HS-27A (cell line): Measurements from ENCODE around the gene RNASE8.

Source experiments
- DNase-seq: peaks from one replicate; pipeline ENCODE4 v3.0.0-alpha.2; 2012; ENCODE audit warnings: low read depth, missing footprints

Gene RNASE8

DNA sequence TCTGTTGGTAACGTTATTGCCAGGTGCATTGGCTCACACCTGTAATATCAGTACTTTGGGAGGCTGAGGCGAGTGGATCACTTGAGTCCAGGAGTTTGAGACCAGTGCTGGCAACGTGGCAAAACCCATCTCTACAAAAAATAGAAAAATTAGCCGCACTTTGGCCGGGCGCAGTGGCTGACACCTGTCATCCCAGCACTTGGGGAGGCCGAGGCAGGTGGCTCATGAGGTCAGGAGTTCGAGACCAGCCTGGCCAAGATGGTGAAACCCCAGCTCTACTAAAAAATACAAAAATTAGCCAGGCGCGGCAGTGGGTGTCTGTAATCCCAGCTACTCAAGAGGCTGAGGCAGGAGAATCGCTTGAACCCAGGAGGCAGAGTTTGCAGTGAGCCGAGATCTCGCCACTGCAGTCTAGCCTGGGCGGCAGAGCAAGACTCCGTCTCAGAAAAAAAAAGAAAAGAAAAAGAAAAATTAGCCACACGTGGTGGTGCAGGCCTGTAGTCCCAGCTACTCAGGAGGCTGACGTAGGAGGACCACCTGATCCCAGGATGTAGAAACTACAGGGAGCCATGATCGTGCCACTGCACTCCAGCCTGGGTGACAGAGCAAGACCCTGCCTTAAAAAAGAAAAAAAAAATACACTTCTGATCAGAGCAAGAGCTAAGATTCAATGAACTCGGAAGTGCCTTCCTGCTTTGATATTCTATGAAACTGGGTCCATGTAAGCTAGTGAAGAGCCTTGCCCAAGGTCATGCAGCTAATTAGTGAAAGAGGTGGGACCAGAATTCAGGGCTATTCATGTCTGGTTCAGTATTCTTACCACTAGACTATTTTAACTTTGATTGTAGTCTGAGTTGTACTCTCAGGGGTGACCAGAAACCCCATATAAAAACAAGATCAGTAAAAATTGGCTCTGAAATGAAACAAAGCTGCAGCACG is 4.2 kb upstream of the RNASE8 start:
- no peak for DNase-seq

DNA sequence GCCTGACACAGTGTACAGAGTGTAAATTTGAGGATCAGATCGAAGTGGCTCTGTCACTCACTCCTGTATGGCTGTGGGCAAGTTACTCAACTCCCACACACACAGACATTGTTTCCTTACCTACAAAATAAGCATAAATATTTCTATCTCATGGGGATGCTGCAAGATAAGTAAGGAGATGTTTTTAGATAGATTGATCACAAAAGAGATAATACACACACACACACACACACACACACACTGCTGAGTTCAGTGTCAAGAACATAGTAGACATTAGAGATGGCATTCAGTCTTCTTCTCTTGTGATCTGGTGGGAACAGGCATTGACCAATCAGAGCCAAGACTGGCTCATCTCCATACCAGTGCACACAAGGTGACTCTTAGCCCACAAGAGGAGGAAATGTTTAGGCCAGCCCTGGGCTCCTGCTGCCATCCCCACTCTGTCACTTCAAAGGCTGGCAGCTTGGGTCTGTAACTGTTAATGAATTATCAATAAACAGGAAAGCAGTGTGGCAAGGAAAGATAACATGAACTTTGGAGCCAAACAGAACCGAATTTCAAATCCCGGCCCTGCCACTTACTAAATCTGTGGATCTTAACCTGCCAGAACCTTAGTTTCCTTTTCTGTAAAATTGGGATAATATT is 3.4 kb upstream of the RNASE8 start:
- DNase-seq, result no peak

DNA sequence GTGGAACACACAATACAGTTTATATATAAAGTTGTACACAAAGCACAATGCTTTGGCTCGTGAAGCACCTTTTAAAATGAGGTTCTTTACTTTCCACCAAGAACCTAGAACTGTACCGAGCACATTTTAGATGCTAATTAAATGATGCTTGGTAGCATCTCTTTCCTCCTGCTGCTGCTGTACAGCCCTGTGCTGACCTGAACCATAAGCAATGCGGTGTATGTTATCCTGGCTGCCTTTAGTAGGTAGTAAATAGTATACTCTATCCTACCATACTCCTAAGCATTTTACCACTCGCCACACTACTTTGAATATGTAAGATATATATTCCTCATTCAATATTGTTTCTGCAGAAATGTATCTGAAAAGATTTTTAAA is 2.9 kb upstream of the RNASE8 start:
- no peak for DNase-seq

DNA sequence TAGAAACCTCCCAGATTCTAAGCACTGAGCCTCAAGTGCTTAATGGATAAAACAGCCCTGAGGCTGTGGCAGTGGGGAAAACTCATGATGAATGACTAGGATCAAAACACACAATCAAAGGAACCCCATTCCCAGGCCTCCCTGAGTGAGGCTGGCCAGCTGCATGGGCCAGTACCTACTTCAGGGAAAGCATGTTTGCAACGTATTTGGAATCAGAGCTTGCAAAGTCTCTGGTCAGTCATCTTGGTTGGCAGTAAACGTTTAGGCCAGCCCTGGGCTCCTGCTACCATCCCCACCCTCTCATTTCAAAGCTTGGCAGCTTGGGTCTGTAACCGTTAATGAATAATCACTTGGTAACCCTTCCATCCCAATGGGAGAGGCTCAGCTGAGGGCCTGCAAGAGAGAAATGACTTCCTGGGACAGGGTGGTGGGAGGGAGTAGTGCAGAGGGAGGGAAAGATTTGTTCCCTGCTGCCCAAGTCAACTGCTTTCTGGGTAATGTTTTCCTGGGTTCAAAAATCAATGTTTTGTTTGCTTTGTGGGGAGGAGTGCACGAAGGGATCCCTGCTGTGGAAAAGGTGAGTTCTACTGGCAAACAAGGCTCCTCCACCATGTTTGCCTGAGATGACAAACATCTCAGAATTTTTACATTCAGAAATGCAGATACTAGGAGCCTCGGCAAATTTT is 2.0 kb upstream of the RNASE8 start:
- no peak for DNase-seq

DNA sequence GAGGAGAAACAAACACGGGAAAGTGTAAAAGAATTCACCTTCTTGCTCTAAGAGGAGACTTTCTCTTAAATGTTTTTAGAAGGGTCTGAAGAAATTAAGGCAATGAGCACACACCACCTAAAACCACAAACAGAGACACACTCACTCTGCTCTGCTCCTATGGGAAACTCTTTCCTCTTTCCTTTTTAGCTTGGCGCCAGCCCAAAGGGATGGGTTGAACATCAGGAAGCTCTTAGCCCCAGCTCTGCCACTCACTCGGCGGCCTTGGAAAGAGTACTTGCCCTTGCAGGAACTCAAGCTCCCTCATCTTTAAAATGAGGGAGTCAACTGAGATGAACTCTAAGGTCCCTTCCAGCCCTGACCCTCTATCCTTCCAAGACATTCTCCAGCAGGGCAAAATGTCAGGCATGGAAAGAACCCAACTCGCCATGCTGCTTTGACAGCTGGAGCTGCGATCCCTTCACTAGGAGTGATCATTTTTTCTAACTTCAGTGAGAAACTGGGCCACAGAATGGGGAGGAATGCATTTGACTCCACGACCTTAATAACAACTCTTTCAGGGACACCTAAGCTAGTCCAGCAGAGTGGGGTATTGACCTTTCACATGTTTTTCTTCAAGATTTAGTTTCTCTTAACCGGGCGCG is 980 bp upstream of the RNASE8 start:
- no peak for DNase-seq

DNA sequence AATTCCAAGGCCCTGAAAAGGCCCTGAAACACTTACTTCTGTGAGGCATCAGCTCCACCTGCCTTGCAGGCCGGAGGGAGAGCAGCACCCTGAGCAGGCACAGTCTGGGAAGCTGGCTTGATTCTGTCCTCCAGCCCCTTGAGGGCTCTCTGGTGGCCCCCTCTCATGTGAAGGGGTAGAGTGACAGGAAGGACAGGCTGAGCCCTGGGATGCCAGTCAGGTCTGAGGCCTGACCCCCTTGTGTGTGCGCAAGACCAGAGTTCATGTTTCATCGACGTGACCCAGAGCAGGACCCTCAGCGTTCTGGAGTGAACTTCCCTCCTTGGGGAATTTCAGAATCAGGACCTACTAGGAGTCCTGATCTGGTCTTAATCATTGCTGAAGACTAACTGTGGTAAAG is 1.3 kb downstream of the RNASE8 start:
- DNase-seq, result no peak

DNA sequence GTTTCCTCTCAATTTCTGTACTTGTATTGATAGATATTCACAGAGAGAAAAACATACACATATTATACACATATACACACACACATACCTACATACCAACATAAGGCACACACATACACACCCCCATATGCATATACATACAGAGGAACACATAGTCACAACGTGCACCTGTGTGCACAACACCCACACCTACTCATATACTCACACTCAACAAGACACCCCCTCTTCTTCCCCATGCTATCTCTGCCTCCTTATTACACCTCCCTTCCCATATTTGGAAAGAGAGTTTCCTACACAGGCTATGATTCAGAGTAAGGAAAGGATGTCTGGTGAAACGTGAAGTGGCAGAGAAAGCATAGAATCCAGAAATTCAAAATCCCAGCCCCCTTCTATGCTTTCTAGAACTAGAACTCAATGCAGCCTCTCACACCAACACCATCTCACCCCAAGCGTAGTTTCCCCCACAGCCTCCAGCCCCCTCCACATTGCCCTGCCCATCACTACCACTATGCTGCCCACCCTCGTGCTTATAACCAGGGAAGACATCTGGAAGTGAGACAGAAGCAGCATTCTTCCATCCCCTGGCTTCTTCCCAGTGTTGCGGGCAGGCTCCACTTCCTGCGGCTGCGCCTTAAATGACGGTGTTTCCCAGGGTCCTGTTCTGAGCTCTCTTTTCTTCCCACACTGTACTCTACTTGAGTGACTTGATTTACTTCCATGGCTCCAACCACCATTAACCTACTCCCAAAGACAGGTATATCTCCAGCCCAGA is 2.4 kb downstream of the RNASE8 start:
- no peak for DNase-seq

DNA sequence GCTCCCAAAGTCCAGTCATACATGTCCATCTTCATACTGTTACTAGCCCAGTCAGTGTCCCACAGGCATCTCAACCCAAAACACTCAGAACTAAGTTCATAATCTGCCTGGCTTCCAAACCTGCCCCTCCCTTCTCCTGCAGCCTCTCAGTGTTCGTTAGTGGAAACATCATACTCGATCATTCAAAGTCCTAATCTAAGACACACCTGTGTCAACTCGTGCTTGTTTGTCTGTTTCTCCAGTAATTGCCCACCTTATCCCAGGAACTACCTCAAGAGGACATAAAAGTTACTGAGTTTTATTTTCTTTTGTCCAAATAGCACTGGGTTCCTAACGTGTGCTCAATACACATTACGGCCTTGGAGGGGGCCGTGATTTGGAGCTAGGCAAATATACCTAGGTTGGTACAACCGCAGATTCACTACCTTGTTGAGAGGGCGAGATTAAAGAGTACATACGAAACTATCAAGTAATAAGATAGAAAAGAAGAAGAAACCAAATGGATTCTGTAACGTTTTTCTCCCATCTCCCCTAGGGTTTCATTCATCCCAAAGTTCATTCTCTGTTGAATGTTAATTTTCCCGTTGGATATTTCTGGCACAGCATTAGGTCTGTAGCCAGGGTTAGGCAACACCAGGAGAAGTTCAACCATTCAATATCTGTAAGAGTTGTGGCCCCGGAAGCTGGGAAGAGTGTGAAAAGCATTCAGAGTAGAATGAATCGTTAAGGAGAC is 3.2 kb downstream of the RNASE8 start:
- DNase-seq, result no peak

DNA sequence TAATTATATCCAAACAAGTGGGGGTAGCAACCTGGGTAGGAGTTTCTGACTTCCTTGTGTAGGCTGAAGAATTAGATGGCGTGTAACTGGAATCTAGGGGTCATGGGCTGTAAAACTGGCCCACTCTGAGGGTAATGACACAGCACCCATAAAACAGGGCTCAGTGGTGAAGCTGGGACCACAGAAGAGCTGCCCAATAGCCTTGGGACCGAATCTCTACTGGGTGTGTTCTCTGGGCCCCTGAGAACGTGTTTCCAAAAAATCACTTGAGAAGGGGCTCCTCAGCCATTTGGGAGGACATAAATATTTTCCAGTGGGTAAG is 3.7 kb downstream of the RNASE8 start:
- no peak for DNase-seq

DNA sequence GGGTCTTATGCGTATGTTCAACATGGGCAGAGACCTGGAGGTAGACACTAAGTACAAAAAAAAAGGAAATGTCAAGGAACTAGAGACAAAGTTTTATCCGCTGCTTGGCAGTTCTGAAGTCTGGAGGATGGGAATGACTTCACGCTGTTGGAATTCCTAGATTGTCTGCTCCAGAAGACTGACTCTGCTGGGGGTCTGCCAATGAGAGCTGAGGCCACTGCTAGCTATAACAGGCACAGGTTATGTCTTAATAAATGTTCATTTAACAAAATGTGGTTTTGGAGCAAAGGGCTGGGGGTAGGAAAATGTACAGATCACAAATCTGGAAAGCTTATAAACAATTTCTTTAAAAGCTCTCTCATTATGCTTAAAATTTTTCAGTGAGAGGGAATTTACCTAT is 5.9 kb downstream of the RNASE8 start:
- DNase-seq, result no peak

DNA sequence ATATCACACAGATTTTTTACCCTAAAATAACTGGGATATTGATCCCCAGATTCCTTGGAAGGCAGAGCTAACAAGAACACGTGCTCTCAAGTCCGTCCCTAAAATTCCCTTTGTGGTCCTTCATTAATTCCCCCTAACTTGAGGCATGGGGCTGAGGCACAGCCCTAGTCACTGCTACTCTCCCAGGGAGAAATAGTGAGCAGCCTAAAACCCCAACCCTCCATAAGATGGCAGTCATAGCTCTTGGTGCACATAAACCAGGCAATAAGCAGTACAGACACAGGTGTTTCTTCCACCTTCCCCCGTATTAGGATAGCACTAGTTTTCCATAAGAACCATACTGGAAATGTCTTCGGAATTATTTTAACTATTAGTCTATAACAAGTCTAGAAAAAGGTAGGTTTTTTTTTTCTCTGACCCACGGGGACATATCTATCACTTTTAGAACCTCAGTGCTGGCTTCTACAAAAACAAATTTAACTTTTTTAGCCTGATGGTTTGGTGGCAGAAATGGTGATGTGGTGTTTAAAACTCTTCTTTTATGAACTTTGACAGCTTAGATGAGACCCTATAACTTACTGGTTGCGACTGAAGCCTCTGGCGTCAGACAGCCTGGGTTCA is 9.4 kb downstream of the RNASE8 start:
- no peak for DNase-seq

DNA sequence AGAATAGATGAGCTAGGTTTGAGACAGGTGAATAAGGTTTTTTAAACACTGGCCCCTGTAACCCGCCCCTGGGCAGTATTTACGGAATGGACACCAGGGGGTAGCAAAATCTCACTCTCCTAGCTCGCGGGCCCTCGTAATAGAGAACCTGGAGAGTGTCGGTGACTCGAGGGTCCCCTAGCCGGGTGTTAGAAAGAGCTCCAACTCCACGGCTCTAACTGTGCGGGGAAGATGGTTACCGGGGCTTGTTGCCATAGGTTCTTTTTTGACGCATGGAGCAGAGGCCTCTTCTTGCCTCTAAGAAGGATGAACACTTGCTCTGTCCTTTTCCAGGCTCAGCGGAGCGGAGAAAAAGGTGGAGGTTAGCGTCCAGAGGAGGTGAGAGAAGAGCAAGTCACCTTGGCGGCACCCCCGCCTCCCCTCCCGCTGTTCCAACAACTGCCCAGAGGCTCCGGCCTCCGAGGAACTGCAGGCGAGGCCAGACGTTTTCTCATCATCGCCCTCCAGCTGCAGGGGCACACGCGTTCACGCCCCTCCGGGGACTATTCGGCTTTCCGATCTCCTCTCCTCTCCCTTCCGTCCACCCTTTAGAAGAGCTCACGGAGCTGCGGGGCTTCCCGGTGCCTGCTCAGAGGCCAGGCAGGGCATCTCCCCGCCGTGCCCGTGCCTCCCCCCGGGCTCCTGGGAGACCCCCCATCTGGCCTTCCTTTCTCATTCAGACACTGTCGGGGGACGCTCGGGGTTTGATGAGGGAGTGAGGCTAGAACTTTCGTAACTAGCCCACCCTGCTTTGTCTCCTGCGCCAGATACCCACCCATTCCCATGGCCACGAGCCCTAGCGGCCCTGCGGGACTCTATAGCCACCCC is 11.1 kb downstream of the RNASE8 start:
- no peak for DNase-seq

DNA sequence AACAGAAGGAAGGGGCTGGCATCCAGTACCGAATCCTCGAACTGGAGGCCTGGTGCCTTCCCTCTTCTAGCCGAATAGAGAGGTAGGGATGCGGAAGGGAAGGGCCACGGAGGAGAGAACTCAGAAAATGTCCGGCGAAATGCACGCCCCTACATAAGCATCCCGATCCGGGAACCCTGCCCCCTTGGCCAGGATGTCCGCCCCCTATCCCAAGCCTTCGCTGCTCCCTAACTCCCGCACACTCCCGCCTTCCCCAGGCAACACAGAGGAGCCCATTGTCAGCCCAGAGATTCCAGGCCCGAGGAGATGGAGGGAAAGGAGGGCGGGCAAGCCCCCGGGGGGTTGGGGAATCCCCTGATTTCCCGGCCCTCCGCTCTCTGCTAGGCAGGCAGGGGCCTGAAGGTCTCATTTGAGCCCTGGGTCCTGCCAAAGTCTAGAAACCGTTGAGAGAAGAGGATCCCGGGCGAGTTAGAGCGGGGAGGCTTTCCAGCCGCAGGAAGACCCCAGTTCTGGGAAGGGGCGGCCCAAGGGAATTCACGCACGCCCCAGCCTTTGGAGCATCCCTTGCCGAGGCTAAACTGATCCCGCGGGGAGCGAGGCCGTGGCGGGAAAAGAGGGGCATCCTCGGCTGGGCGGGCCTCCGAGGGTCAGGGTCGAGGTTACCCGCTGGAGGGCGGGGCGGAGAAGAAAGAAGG is 11.9 kb downstream of the RNASE8 start:
- no peak for DNase-seq

DNA sequence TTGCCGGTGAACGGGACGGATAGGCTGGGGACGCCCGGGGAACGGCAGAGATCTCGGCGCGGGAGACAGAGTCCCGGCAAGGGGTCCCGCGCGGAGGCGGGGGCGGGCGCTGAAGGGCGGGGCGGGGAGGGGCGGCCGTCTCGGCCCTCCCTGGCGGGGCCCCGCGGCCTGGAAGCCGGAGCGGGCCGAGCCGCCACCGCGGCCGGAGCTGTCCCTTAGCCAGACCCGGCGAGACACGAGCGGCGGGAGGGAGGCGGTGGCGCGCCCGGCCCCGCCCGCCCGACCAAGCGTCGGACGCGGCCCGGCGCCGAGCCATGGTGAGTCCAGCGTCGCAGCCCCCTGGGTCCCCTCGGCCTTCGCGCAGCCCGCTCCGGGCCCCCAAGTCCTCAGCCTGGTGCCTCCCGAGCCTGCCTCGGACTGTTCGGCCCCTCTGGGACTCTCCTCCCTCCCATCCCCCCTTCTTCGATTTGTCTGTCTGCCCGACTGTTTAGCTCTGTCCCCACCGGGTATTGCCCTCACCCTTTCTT is 12.5 kb downstream of the RNASE8 start, which contains the start of gene ARHGEF40:
Gene ARHGEF40 (plus strand): TSS at position 222 of the 527 bp plus-strand sequence. CDS start 93 bp downstream, at position 315.
- no peak for DNase-seq

DNA sequence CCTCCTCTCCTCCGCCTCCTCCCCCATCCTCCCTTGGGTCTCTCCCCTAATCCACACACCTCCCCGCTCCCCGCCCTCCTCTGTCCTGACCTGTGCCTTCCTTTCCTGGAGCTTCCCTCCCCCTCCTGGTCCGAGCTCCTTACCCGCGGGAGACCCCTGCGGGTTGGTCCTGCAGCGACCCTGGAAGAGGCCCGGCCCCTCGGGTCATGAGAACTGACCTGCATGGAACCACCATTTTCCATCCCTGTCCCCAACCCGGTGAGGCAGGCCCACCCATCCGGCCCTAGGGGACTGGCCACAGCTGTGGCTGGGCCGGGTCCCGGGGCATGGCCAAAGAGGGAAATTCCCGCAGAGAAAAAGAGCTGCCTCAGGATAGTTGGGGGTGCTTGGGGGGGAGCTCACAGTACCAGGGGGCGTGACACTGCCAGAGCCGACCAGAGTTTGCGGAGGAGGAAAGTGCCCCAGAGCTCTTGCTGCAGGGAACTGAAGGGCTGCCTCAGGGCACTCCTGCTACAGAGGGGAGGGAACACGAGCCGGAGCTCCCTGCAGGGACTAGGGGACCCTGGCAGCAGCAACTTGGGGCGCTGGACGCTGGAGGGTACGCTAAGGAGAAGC is 13.1 kb downstream of the RNASE8 start:
- no peak for DNase-seq

DNA sequence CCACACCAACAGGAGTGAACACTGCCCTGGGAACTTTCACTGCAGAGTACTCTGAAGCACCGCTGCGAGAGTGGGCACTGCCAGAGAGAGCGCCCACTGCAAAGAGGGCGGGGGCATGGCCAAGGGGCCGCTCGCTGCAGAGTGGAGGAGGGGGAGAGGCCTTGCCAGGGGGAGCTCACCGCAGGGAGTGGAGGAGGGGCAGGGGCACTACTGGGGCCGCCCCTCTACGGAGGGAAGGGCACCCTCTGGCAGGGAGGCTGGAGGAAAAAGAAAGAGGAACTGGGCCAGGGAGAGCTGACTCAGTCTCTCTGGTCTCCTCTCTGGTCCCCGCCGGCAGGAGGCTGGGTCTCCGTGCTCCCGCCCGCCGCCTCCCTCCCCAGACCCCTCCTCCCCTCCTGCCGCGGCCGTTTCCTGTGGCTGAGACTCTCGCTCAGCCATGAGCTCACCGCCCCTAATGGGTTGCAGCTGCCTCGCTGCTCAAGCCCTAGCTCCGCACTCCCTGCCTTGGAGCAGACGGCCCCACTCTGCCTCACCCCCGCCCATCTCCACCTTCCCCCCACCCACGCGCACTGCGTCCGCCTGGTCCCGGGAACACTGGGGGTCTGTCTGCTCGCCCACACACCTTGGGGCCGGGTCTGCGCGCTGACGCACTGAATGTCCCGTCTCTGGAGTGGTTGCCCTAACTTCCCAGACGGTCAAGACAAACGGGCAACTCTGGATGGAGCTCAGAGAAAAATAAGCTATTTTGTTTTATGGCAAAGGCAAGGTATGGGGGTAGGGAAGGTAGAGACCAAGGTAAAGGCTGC is 13.8 kb downstream of the RNASE8 start:
- no peak for DNase-seq

DNA sequence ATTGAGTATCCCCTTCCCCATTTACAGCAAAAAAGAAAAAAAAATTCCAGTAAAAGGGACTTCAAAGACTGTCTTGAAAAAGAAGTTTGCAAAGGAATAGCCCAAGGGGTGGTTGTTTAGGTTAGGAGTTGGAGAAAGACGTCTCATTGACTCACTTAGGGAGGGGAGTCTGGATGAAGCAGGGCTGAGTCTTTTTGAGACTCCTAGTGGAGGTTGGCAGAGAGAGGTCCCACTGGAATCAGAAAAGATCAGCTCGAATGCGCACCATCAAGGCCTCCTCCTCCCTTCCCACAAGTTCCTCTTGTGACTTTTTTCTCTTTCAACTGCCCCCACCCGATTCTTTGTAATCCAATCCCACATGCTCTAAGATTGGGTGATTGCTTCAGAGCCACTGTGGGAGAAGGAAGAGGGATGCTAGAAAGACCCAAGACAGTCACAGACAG is 14.4 kb downstream of the RNASE8 start:
- no peak for DNase-seq
